NCI-H1417 (cell line): ENCODE measurements around the gene COG7.
"Not testable (repeated sequence)": the region's sequence is repeated elsewhere in the genome, so short reads cannot be mapped to it uniquely, and the experiment has no call there.

Source experiments
- DNase-seq, 3 experiments: peaks; one replicate each; lab custom pipeline; 2025; lab: John Stamatoyannopoulos, UW

Gene COG7

DNA sequence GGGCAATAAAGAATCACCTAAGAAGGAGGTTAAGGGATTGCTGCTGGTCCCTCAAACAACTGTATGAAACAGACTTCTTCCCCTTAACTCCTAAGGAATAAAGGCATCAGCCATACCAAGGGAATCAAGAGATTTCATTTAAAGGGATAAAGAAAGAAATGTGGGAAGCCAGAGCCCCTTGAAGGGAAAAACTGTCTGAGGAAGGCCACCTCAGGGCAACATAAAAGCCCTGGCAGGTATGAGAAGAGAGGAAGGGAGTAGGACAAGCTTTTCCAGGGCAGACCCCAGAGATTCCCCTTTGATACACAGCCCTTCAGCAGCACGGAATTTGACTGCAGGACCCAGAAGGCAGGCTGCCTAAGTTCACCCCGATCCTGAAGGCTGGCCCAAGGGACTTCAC, 43.5 kb downstream of the COG7 start:
- DNase-seq: no peak

DNA sequence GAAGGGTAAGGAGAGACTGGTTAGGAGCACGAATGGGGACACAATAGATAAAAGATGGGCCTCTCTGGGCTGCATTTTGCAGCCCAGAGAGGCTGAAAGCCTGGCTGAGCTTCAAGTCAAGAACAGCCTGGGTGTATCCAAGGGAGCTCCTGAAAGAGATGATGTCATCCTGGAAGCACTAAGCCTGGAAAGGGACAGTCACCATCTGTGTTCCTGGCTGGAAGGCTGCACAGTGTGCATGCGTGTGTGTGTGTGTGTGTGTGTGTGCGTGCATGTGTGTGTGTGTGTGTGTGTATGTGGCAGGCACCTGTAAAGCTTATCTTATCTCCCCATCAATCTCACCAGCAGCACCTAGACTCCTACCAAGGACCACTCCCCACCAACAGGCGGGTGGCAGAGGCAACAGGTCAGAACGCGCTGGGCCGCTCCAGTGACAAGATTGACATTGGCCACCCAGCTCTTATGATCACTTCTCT, 44.1 kb downstream of the COG7 start:
- DNase-seq: peak in 2 of 3 experiments; percentile 28 to 54

DNA sequence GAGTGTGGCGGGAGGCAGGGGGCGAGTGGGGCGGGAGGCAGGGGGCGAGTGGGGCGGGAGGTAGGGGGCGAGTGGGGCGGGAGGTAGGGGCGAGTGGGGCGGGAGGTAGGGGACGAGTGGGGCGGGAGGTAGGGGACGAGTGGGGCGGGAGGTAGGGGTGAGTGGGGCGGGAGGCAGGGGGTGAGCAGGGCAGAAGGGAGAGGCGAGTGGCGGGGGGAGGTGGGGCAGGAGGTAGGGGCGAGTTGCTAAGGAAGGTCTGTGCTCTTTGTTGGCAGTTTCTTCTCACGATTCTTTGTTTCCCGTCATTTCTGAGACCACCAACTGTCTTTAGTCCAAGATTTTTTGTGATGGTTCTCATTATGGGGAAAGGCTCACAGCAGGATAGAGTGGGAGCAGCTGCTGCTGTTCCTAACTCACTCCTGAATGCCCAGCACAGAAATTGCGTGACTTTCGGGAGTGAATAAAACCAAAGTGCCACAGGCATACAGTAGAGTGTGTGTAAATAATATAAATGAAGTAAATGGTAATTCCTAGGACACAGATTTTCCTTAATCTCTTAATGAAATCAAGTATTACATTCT, 44.7 kb downstream of the COG7 start:
- peak in 1 of 3 experiments; percentile 50 for DNase-seq

DNA sequence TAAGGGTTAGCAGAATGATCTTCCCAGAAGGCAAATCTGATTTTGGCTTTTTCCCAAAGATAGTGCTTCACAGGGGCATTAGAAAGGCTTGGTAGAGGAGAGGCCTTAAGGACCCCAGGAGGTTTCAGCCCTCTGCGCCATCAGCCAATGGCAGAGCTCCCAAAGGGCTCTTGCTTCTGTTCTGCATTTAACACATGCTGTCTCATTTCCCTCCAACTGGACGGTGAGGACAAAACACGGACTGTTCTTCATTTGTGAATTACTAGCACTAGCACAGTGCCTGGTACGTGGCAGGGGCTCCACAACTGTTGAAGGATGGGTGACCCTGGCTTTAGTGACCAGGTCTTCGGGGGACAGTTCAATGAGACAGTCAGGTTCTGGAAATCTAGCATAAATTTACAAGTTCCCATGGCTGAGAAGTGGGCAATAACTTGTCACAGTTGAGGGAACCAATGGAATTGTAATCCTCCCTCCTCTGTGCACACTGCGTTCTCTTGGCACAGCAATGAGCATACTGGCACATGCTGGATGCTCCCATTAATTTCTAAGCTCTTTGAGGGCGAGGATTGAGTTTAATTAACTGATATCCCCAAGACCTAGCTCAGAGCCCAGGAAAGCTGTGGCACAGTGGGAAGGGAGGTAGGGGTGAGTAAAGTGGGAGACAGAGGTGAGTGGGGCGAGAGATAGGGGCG, 45.4 kb downstream of the COG7 start:
- DNase-seq: no peak

DNA sequence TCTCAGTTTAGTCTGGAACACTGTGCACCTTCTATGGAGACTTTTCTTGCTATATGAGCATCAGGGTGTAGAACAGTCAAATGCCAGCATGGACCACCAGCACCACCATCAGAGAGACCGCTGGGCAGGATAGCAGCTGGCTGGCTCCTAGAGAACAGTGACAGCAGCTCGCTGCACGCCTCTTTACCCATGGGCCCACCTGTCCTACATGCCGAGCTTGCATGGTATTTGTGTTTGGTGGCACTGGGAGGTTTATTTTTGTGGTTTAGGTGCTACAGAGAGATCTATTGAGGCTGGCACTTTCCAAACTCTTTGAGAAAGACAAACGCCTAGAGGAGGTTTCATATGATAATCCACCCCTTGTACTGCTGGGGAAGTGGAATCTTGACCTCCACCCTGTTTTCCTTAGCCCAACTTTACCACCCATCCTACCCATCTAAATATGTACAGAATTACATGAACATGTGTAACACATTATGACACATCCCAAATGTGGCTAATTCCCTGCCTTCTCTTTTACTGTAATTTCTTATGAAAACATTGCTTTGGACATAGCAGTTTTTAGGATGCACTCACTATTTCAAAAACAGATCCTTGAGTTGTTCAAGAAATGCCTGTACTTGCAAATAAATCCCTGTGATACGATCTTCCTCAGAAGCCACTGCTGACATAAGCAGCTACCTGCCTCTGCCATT, 46.3 kb downstream of the COG7 start:
- no peak for DNase-seq

DNA sequence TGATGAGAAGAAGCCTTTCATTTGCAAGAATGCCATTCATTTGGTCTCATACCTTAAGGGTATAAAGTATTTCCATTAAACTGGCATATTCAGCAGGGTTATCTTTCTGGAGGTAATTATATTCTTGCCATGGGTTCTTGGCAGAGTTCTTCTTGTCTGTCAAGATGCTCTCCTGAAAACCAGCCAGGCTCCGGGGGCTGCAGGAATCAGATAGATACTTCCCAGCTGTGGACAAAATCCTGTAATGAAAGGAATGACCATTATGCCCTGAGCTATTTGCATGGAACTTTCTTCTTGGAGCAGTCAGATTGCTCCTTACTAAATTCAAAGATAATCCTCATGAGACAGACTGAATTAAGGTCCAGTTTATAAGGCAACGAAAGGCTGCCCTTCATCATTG, 47.0 kb downstream of the COG7 start:
- no peak for DNase-seq

DNA sequence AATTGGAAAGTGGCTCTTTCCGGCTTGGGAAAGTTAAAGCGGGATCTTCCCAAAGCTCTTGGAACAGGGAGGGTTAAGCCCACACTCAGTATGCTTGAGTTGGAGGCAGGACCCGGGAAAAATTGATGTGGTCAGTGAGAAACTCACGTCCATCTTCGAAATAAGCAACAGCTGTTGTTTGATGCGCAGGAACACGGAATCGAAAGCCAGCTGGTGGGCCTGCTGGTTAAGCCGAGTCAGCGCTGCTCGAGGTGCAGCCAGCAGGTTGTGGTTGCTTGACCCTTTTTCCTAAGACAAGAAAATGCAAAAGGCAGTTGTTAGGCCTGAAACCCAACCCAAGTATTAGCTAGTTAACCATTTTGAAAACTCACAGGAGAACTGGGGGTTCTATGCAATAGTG, 49.4 kb downstream of the COG7 start:
- DNase-seq: no peak

DNA sequence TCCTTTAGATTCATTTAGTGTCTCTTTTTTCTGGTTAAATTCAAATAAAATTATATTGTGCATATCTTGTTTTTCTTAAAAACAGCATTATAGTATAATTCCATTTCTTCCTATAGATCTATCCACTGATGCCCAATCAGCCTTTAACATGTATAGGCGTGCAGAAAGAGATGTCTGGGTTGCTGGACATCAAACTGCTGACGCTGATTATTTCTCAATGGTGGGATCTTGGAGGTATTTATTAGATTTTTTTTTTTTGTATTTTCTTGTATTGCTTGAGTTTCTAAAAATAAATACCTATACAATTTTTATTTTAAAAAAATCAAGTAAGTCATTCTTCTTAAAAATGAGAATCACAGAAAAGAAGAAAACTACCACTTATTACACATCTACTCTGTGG, 50.9 kb downstream of the COG7 start:
- DNase-seq: no peak

DNA sequence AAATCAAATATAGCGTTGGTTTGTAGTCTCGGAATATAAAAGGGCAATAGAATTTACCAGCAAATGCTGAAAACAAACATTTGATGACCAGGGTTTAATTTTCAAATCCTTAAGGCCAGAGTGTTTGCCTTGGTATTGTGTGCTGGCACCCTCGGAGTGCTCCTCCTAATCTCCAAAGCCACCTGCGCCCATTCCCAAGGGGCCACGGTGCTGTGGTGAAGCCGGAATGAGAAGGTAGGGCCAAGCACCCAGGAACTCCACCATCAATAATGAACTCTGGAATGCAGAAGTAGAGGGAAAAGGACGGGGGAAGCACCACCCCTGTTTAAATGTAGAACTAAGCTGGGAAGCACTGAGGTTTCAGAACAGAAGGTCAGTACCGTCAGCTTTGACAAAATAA, 51.9 kb downstream of the COG7 start:
- DNase-seq: no peak

DNA sequence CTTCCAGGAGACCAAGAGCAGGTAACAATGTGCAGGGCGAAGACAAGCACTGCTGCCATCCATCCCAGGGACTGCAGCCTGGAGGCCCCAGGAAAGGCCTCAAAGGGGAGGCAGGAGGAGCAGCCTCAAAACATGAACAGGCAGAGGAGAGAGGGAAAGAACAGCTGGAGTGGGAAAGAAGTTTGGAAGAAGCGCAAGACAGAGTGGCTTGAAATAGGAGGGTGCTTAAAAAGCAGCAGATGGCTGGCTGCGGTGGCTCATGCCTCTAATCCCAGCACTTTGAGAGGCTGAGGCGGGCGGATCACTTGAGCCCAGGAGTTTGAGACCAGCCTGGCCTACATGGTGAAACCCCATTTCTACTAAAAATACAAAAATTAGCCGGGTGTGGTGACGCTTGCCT, 52.5 kb downstream of the COG7 start:
- not testable (repeated sequence) for DNase-seq

DNA sequence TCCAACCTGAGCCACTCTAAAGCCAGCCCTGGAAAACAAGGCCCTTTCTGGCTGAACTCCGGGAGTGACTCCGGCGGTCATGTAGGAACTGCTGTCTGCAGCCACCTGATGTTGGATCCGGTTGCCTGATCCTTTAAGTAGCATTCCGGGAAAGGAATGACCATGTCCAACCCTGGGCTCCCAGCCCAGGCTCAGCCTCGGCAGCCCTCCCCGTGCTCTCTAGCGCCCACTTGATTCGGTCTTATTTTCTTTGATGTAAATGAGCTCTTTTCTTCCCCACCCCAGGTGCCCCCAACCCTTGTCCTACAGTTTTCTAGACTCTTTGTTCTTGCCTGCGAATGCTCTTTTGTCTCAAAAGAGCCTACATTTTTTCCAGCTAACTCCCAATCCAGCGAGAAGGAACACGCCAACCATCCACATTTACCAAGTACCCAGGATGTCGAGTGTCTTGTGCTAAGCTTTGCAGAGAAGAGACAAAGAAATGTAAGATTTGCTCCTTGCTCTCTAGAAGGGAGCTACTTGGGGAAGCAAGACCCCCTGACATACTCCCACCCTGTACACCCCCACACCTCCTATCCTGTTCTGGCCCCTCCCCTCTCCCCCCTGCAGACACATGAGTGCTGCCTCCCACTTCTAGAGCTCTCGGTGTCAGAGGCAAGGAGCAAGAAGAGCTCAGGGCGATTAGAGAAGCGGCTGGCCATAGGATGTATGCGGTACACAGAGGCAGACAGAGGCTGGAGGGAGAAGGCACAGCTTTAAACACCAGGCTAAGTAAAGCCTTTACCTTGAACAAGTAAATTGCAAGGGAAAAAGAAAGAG, 53.8 kb downstream of the COG7 start:
- DNase-seq: no peak

DNA sequence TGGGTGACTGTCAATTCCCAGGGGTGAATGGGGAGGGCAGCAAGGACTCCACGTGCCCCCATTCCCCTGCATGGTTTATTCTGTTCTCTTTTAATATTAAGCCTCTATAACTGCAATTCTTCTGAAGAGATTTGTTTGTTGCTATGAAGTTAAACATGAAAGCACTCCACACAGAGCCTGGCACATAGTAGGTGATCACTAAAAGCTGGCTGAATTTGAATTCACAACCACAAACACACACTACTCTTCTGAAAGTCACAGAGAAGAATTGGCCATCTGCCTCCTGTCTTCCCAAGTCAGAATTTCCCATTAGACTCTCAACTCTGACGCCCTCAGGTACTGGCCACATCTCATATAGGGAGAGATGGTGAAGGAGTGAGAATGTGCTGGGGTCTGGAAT, 55.5 kb downstream of the COG7 start:
- DNase-seq: no peak

DNA sequence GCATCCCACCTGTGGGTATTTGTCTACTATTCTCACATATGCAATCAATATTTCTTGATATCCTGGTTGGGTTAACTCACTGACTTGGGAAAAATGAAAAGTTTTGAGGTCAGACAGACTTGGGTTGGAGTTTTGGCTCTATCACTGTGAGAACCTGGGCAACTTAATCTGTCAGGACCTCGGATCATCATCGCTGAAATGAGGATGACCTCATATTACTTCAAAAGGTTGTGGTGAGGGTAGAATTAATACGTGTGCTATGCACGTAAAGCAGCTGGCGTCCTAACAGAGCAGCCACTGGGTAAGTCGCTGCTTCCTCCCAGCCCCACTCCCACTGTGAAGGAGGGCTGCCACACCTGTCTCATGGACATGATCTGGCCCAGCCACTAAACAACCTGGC, 57.3 kb downstream of the COG7 start:
- no peak for DNase-seq

DNA sequence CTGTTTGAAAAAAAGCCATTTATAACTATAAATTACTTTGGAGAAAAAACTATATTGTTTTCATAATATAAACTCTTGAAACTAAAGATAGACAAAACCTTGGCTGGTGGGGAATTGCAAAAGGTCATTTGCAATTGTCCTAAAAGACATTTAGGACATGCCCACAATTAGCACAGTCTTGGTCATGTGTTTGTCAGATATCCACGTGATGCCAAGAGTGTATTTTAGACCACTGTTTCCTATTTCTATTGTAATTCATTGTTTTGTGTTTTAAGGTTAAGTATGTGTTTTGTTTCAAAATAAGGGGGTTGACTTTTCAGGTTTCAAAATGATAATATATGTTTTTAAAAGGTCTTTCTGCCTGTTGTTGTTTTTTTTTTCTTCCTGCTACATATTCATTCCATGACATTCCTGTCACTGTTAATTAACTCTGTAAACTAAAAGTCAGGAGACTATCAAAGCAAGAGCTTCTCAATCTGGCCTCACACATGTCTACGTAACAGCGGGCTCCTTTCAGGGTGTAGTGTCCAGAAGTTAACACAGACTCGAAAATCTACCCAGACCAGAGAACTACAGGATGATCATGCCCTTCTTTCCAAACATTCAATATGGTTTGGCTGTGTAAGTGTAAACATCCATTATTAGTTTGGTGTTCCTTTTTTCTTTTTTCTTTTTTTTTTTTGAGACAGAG, 58.7 kb downstream of the COG7 start:
- no peak for DNase-seq

DNA sequence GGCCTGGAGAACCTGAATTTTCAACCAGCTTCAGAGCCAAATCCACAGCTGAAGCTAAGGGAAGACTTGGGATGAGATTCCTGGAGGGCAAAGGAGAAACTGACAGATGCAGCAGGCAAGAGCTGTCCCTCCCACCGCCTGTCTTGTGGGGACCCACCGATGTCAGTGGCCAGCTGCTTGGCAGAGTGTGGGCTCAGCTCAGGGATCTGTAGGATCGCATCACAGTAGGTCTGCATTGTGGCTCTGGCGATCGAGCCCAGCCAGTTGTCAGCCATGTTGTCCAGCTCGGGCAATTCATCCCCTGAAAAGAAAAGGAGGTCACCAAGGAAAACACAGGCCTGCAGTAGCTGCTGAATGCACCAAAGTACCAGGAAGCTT, 60.8 kb downstream of the COG7 start:
- DNase-seq: no peak

DNA sequence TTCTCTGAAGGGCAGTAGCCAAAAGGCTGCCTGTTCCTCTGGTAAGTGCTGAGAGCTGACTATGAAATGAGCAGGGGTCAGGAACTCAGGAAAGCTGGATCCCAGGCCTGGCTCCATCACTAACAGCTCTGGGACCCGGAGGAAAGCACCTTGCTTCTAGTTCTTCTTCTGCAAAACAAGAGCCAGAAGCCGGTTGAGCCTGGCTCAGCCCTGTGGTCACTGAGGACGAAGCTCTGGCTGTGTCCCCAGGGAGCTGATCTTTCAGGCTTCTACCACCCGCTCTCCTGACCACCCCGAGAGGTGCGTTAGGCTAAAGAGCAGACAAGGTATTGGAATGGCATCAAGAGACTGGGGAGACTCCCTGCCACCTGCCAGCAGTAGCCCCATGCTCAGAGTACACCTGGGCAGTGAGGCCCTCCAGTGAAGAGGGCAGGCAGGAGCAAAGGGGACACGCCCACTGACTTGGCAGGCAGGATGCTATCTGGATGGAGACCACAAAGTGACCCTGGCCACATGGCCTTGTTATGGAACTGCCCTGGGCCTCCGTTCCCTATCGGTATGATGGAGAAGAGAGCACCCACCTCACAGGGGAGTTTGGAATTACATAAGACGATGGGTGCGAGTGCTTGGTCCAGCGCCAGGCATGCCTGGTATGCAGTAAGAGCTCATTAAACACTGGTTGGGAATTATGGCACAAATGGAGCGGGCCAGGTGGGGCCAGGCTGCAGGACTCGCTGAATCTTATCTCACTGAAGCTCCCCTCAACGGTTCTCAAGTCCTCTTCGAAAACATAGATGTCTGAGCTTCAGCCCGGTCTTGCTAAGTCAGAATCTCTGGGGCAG, 61.4 kb downstream of the COG7 start:
- no peak for DNase-seq

DNA sequence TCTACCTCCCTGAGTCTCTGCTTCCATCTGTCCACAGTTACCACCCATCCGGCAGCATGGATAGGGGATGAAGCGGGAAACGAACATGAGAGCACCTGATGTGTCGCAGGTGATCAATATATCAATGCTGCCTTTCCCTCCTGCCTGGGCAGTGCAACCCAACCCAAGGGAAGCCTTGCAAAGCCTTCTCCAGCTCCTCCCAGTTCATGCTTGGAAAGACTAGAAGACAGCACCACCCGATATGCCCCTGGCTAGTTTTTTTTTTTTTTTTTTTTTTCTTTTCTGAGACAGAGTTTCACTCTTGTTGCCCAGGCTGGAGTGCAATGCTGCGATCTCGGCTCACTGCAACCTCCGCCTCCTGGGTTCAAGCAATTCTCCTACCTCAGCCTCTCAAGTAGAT, 63.1 kb downstream of the COG7 start:
- not testable (repeated sequence) for DNase-seq

DNA sequence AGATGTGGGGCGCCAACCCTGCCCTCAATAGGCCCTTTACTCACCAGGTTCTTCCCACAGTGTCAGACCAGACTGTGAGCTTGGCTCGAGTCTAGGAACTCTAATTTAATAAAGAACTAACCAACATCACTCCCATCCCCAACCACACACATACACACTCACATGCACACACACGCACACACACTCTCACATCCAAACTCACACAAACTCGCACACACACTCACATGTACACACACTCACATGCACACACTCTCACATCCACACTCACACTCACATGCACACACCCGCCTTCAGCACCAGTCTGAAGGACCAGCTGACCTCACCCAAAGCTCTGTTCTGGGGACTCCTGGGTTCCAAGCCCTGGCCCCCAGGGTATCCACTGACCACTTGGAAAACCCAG, 63.8 kb downstream of the COG7 start:
- DNase-seq: no peak

DNA sequence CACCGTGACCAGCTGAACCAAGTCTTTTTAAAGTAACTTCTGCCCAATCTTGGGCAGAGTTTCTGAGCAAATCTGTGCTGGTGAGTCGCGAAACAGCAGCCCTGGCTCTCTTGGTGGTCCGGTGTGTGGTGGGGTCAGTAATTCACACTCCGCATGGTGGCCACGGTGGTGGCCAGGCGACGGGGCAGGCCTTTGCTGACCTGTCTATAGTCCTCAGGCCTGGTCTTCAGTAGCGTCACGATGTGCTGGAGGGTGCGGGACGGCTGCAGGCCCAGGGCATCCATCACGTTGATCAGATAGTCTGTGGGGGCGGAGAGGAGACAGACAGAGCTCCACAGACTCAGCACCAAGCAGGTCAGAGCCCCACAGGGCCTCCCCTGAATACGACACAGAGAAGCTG, 64.2 kb downstream of the COG7 start:
- DNase-seq: no peak

DNA sequence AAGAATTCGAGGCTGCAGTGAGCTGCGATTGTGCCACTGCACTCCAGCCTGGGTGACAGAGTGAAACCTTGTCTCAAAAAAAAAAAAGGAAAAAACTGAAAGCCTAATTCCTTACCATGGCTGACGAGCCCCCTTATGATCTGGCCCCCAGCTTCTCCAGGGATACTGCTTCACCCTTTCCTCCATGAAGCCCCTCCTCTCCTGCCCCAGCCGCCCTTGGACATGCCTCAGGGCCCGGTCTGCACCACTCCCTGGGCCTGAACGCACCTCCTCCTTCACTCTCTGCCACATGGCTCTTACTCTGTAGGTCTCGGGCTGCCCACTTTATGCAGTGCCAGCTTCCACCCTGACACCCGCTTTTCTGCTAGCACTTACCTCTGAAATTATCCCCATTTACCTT, 65.3 kb downstream of the COG7 start:
- no peak for DNase-seq

DNA sequence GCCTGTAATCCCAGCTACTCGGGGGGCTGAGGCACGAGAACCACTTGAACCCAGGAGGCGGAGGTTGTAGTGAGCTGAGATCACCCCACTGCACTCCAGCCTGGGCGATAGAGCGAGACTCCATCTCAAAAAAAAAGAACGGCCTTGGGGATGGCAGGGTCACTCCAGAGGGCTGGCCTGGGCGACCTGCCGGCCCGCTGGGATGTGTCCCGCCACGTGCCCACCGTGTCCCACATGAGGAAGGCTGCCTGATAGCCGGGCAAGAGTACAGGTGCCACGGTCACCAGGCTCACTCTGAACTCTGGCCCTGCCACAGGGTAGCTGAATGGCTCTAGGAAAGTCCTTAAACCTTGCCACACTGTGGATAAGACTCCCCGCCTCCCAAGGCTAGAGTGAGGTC, 67.5 kb downstream of the COG7 start:
- DNase-seq: no peak
